ENCODE data around the gene HSPH1. TPM values are rescaled to one million over a fixed set of nuclear protein-coding genes. Genes with fewer than 3 reads are reported as not detected.

HSPH1 gene
- total RNA-seq = 98.1 and 124 TPM in 2 replicates
- polyA plus RNA-seq = 10.9 and 15.8 TPM in 2 replicates
- 32.8 and 33.1 TPM in 2 replicates for polyA plus RNA-seq (2011; cell fraction: cytosol; rRNA removed)
- 48.3 and 64.0 TPM in 2 replicates for polyA plus RNA-seq (2011; cell fraction: nucleus; rRNA removed)
- polyA plus RNA-seq (2012) = 112 and 183 TPM in 2 replicates
- 15.7 and 18.2 TPM in 2 replicates for polyA minus RNA-seq
- 33.0 TPM for polyA minus RNA-seq (2011; cell fraction: cytosol; rRNA and poly(A)+ RNA removed)
- polyA minus RNA-seq (2011; cell fraction: nucleus; rRNA and poly(A)+ RNA removed) = 21.7 and 29.5 TPM in 2 replicates
- Bru-seq, nascent RNA = percentile 82 among the genes with signal in this experiment
- BruChase-seq, experiment 1, labeled RNA remaining after a 6-hour chase = percentile 94 among the genes with signal in this experiment
- percentile 86 among the genes with signal in this experiment for BruChase-seq, experiment 2, labeled RNA remaining after a 2-hour chase
- long read RNA-seq, full-length matches to known transcripts = 218 of 270 reads
- long read RNA-seq, partial matches to known transcripts = 13 of 270 reads
- long read RNA-seq, other reads (novel, unspliced or antisense) = 39 of 270 reads

GRCh38 chr13:31161557-31162150, at the start of gene HSPH1:
Gene HSPH1 (minus strand): TSS chr13:31161904. CDS start chr13:31161582, 322 bp downstream.
- peak; percentile 98 for DNase-seq (ENCODE audit: low read depth, low spot score)
- BruUV-seq (replicated peaks) = no TSS peak
- Histone ChIP-seq H3K9ac (replicated peaks; ENCODE audit: extremely low read depth, insufficient read depth, low read length) (peak within 1 kb of the TSS; percentile 99), H4K20me1 (replicated peaks; ENCODE audit: control insufficient read depth, extremely low read depth, insufficient read depth, low read length) (no peaks in the 10 kb centered on the region), H3K79me2 (ENCODE audit: control insufficient read depth, insufficient read depth, low read length) (peaks cover 47% of the 10 kb centered on the region), H3K4me2 (ENCODE audit: insufficient read depth, low read length) (peak within 1 kb of the TSS; percentile 100), H3K9me3 (replicated peaks; ENCODE audit: control insufficient read depth, insufficient read depth, low read length) (no peaks in the 10 kb centered on the region), H2AFZ (ENCODE audit: low read depth, low read length) (peak within 1 kb of the TSS; percentile 85), H3K27me3 (ENCODE audit: control insufficient read depth in 2 of 2, insufficient read depth in 2 of 2, low read length in 2 of 2) (no peaks in the 10 kb centered on the region), H3K27ac (ENCODE audit: insufficient read depth, low read depth, low read length) (peak within 1 kb of the TSS; percentile 95), H3K36me3 (ENCODE audit: control insufficient read depth in 2 of 2, extremely low read depth in 1 of 2, insufficient read depth in 2 of 2, low read length in 2 of 2) (no peaks in the 10 kb centered on the region), H3K9me1 (replicated peaks; ENCODE audit: control insufficient read depth, extremely low read depth, insufficient read depth, low read length) (no peaks in the 10 kb centered on the region), H3K4me1 (ENCODE audit: control insufficient read depth, extremely low read depth, insufficient read depth, low read length) (peaks cover 24% of the 10 kb centered on the region), H3K4me3 (replicated peaks in 1 of 3; ENCODE audit: insufficient read depth in 1 of 3, low read depth in 1 of 3, low read length in 3 of 3) (peak within 1 kb of the TSS; percentile 88 to 99 (median 97))
- no peak for FAIRE-seq
- CTCF ChIA-PET = interaction anchor here (1.1 to 2.4 kb wide), 4 partner anchors 12 to 113 kb away, joined by 3 to 11 read pairs (median 5); partner anchors contain the start of gene B3GLCT
- dilution Hi-C loops (cut with MboI; ENCODE audit: extremely low pct_ligation_motif_present, low sequenced_read_pairs) (no loop called here), intact Hi-C loops (cut with micrococcal nuclease) (loop anchor here (1.0 to 10.0 kb wide), 9 partner anchors 38 to 1317 kb away; partner anchors contain the start of genes B3GLCT, KATNAL1 and USPL1)
- TF ChIP-seq CTCF (IDR thresholded peaks at IDR 0.05; ENCODE audit: extremely low read depth in 1 of 2, insufficient read depth in 1 of 2, low read depth in 1 of 2, low read length in 2 of 2) (peak in 1 of 2 donors; percentile 31), FOS (IDR thresholded peaks at IDR 0.05; ENCODE audit: borderline replicate concordance, insufficient read depth, low read length) (no peak), EZH2 (IDR thresholded peaks at IDR 0.05; ENCODE audit: borderline replicate concordance, low read depth, low read length, severe bottlenecking) (no peak), GATA2 (IDR thresholded peaks at IDR 0.05; ENCODE audit: insufficient read depth, insufficient read length, low read depth, low read length) (no peak), MYC (IDR thresholded peaks at IDR 0.05; ENCODE audit: low read depth, low read length) (peak; percentile 31), POLR2AphosphoS5 (IDR thresholded peaks at IDR 0.05; ENCODE audit: insufficient read depth, low read depth, low read length) (peak; percentile 75), MAX (IDR thresholded peaks at IDR 0.05; ENCODE audit: insufficient read depth, insufficient read length) (peak; percentile 87), POLR2A (IDR thresholded peaks at IDR 0.05; ENCODE audit: low read depth, low read length) (peak; percentile 34)
- POLR2A ChIA-PET = interaction anchor here (1.0 kb wide), 1 partner anchor 11 kb away, joined by 3 read pairs; no protein-coding TSS in a partner anchor

All from endothelial cell of umbilical vein (primary cell).